OCI-LY7 (cell line): ENCODE measurements around the gene TNFRSF1A.

Source experiments
- EZH2phosphoT487 ChIP-seq: fragments of 200-600 bp; sonication (generic); IDR thresholded peaks from 2 replicates; pipeline ENCODE4 v1.6.1; 2018; ENCODE audit warnings: low read depth, borderline replicate concordance, mild to moderate bottlenecking, mixed run types, antibody characterized with exemption, low read length, moderate library complexity, mixed read lengths
- TF ChIP-seq, protein P1 (sequence below): fragments of 200-600 bp; sonication (generic); conservative IDR thresholded peaks from 2 replicates; pipeline ENCODE4 v1.5.1; 2014; ENCODE audit warnings: mild to moderate bottlenecking, antibody characterized with exemption, low read length, moderate library complexity, mixed read lengths

- no peak for TF ChIP-seq EZH2phosphoT487
- TF ChIP-seq, protein P1, sequence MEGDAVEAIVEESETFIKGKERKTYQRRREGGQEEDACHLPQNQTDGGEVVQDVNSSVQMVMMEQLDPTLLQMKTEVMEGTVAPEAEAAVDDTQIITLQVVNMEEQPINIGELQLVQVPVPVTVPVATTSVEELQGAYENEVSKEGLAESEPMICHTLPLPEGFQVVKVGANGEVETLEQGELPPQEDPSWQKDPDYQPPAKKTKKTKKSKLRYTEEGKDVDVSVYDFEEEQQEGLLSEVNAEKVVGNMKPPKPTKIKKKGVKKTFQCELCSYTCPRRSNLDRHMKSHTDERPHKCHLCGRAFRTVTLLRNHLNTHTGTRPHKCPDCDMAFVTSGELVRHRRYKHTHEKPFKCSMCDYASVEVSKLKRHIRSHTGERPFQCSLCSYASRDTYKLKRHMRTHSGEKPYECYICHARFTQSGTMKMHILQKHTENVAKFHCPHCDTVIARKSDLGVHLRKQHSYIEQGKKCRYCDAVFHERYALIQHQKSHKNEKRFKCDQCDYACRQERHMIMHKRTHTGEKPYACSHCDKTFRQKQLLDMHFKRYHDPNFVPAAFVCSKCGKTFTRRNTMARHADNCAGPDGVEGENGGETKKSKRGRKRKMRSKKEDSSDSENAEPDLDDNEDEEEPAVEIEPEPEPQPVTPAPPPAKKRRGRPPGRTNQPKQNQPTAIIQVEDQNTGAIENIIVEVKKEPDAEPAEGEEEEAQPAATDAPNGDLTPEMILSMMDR: no peak
Observed at GRCh38 chr12:6314776-6315175, 27.1 kb downstream of the TNFRSF1A start.
